HG03064 (cell line): ENCODE data around the gene SNX10.

Experiments
- ATAC-seq: cut with Tn5 transposase; IDR thresholded peaks from one replicate; pipeline ENCODE4 v1.9.1; 2021; ENCODE audit warnings: low read depth; ENCODE audit not compliant: unreplicated experiment

SNX10 gene

GRCh38 chr7:26365901-26366275, 74.2 kb downstream of the SNX10 start:
- ATAC-seq = no peak

GRCh38 chr7:26367219-26367711, 75.6 kb downstream of the SNX10 start:
- ATAC-seq = no peak

GRCh38 chr7:26368542-26368941, 76.9 kb downstream of the SNX10 start:
- ATAC-seq = no peak

DNA sequence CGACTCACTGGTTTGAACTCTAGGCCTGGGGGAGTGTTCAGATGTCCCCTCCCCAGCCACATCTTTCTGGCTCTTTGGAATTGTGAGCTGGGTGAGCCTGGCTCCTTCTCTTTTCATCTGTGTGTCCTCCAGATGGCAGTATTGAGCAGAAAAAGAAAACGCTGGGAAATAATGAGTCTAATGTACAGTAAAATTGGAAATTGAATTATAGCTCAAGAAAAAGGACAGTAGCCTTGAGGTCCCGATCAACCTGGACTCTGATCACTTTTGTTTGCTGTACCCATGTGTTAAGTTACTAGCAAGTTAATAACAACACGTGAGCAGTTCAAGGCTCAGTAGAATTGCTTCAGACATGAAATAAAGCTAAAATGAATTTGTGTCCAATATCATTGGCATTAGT, 77.9 kb downstream of the SNX10 start:
- ATAC-seq = no peak

DNA sequence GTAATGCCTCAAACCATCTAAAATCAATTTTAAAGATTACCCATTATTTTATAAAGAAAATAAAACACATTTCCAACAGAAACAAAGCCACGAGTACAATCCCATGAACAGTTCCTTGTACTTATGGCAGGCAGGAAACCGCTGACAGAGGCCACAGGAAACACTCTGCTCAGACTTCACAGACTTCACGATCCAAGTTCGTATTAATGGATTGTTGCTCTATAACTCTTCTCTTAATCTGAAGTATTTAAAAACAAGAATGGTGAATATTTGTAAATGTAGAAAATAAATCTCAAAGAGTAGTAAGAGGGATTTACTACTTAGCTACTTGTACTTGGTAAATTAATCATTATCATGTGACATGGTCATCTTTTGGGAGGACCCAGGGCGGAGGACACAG, 78.3 kb downstream of the SNX10 start:
- no peak for ATAC-seq

GRCh38 chr7:26372249-26372648, 80.6 kb downstream of the SNX10 start:
- ATAC-seq = no peak

- ATAC-seq = no peak
Measured at GRCh38 chr7:26372704-26373103, 81.0 kb downstream of the SNX10 start.

- no peak for ATAC-seq
Measured at GRCh38 chr7:26374647-26375373, 83.1 kb downstream of the SNX10 start.

- no peak for ATAC-seq
Measured at GRCh38 chr7:26375726-26376174, 84.1 kb downstream of the SNX10 start.

GRCh38 chr7:26376175-26376917, 84.7 kb downstream of the SNX10 start:
- peak; percentile 29 for ATAC-seq

GRCh38 chr7:26378016-26378415, 86.4 kb downstream of the SNX10 start:
- ATAC-seq = no peak

DNA sequence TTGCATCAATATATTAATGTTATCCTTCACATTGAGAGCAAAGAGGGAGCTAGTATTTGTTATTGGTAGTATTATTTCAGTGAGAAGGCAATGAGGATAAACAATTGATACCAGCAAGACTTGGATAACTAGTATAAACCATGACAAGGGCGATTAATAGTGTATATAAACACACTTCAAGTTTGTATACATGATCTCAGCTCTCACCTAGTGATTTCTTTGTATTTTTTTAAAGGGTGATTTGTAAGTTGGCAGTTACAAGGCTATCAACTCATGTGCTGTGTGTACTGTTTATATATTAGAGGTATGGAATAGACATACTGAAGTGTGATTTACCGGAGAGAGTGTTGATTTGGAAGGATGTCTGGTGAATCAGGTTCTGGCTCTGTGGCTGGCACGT, 88.0 kb downstream of the SNX10 start:
- no peak for ATAC-seq

DNA sequence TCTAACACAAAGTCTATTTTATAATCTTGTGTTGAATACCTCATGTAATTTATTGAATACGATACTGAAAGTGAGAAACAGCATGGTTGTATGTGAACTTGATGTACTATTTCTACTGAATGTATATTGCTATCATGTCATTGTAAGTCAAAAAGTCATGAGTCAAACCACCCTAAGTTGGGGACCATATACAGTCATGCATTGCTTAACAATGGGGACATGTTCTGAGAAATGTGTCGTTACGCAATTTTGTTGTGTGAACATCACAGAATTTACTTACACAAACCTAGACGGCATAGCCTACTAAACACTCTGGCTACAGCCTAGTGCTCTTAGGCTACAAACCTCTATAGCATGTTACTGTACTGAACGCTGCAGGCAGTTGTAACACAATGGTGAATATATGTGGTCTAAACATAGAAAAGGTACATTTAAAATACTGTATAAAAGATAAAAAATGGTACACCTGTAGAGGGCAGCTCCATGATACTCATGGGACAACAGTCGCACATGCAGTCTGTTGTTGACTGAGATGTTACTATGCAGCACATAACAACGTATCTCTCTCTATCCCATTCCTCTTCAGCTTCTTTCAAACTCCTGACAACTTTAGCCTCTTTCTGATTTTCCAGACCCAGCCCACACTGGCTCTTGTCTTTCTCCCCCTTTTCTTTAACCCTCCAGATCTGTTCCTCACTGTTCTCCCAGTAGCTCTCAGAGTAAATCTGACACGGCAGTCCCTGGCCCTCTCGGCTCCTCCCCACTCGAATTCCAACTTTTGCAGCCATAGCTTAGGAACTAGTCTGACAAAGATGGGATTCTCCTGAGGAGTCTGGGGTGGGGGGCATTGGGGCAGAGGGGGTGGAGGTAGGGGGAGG, 90.1 kb downstream of the SNX10 start:
- no peak for ATAC-seq

DNA sequence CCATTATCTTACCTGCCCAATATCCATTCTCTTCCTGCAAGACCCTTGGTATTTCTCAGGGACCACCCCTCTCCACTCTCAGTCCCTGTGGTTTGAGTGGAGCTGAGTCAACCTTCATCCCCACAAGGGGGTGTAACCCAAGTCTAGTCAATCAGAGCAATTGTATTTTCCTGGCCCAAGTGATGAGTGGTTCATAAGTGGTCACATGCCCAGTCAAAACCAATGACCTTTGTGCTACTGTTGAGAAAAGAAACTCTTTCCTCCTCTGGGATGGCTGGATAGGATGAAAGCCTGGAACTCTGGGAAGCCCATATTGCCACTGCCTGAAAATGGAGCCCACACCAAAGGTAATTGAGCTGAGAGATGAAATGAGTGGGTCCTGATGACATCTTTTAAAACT, 93.6 kb downstream of the SNX10 start:
- ATAC-seq = no peak

GRCh38 chr7:26387731-26388130, 96.1 kb downstream of the SNX10 start:
- ATAC-seq = no peak

GRCh38 chr7:26388256-26388655, 96.6 kb downstream of the SNX10 start:
- ATAC-seq = no peak

DNA sequence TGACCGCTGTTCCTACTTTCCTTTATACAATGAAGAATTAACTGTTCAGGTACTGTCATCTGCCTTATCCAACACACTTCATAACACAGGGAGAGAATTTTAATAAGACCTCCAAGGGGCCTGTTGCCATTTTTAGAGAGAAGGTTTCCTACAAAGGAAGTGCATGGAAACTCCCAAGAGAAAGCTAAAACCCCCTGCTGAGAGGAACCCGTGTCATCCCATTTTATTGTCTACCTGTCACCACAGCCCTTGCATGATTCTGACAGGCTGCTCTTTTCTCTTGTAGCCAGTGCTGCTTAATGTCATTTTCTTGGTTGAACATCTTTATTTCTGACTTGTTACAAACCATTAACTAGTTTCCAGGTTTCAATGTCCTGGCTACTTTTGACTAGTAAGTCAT, 98.4 kb downstream of the SNX10 start:
- ATAC-seq = no peak

- no peak for ATAC-seq
Measured at GRCh38 chr7:26393818-26394217, 102.2 kb downstream of the SNX10 start.

- no peak for ATAC-seq
Measured at GRCh38 chr7:26397332-26397731, 105.7 kb downstream of the SNX10 start.

- no peak for ATAC-seq
Measured at GRCh38 chr7:26397796-26398426, 106.2 kb downstream of the SNX10 start.

DNA sequence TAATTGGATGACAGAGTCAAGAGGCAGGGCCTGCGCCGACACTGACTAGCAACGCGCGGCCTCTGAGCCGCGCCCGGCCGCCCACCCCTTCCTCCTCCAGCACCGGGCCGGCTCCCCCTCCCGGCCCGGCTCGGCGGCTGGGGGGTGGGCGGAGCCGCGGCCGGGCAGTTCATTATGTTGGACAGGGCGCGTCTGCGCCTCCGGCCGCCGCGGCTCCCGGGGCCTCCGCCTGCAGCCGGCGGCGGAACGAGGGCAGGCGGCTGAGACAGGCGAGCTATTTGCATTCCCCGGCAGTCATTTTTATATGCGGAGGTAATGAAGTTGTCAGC, 106.7 kb downstream of the SNX10 start:
- ATAC-seq = peak; percentile 53
